ENCODE results near the gene ASB1.

ASB1 gene

GRCh38 chr2:238484522-238485452 is 58.1 kb downstream of the ASB1 start:
- Histone ChIP-seq H3K4me1 (ENCODE audit: control insufficient read depth, insufficient read depth, low read length) (no peaks in the 10 kb centered on the region), H3K36me3 (ENCODE audit: control insufficient read depth, insufficient read depth, low read length) (no peaks in the 10 kb centered on the region), H3K27me3 (ENCODE audit: control insufficient read depth, insufficient read depth, low read length) (no peaks in the 10 kb centered on the region), H3K9ac (ENCODE audit: low read depth, low read length) (no peak overlapping the region), H3K4me3 (ENCODE audit: low read depth, low read length) (no peak overlapping the region), H3K9me3 (ENCODE audit: control insufficient read depth, insufficient read depth, low read length) (no peaks in the 10 kb centered on the region)

DNA sequence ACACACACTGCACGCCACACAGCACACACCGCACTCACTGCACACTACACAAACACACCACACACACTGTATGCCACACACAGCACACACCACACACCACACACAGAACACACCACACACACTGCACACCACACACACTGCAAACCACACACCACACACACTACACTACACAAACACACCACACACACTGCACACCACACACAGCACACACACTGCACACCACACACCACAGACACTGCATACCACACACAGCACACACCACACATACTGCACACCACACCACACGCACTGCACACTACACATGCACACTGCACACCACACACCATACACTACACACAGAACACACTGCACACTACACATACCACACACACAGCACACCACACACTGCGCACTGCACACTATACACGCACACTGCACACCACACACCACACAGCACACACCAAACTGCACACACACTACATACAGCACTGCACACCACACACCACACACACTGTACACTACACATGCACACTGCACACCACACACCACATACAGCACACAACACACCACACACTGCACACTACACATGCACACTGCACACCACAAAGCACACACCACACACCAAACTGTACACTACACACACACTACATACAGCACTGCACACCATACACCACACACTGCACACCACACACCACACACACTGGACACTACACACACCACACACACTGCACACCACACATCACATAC is 59.6 kb downstream of the ASB1 start:
- H3K9ac ChIP-seq (ENCODE audit: low read depth, low read length) = no peak overlapping the region
- H3K36me3 ChIP-seq (ENCODE audit: control insufficient read depth, insufficient read depth, low read length) = no peaks in the 10 kb centered on the region
- no peaks in the 10 kb centered on the region for H3K27me3 ChIP-seq (ENCODE audit: control insufficient read depth, insufficient read depth, low read length)
- H3K4me3 ChIP-seq (ENCODE audit: low read depth, low read length) = no peak overlapping the region
- H3K4me1 ChIP-seq (ENCODE audit: control insufficient read depth, insufficient read depth, low read length) = no peaks in the 10 kb centered on the region
- no peaks in the 10 kb centered on the region for H3K9me3 ChIP-seq (ENCODE audit: control insufficient read depth, insufficient read depth, low read length)

DNA sequence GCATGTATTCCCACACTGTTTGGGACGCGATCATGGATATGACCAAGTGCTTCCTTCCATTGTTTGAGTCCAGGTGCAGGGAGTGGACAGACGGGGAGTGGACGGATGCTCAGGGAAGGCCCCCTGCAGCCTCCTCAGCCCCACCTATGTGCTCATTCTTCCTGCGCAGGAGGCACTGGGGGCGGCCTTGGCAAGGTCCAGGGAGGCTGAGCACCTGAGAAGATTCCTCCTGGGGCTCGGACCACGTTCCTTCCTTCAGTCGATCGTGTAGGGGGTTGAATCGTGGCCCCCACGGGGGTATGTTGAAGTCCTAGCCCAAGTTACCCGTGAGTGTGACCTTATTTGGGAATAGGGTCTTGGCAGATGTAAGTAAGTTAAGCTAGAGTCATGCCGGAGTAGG is 60.4 kb downstream of the ASB1 start:
- Histone ChIP-seq H3K9me3 (ENCODE audit: control insufficient read depth, insufficient read depth, low read length) (no peaks in the 10 kb centered on the region), H3K9ac (ENCODE audit: low read depth, low read length) (no peak overlapping the region), H3K27me3 (ENCODE audit: control insufficient read depth, insufficient read depth, low read length) (no peaks in the 10 kb centered on the region), H3K36me3 (ENCODE audit: control insufficient read depth, insufficient read depth, low read length) (no peaks in the 10 kb centered on the region), H3K4me1 (ENCODE audit: control insufficient read depth, insufficient read depth, low read length) (no peaks in the 10 kb centered on the region), H3K4me3 (ENCODE audit: low read depth, low read length) (no peak overlapping the region)

GRCh38 chr2:238487652-238488346 is 61.1 kb downstream of the ASB1 start:
- no peak overlapping the region for H3K4me3 ChIP-seq (ENCODE audit: low read depth, low read length)
- H3K27me3 ChIP-seq (ENCODE audit: control insufficient read depth, insufficient read depth, low read length) = no peaks in the 10 kb centered on the region
- no peaks in the 10 kb centered on the region for H3K9me3 ChIP-seq (ENCODE audit: control insufficient read depth, insufficient read depth, low read length)
- no peak overlapping the region for H3K9ac ChIP-seq (ENCODE audit: low read depth, low read length)
- no peaks in the 10 kb centered on the region for H3K4me1 ChIP-seq (ENCODE audit: control insufficient read depth, insufficient read depth, low read length)
- H3K36me3 ChIP-seq (ENCODE audit: control insufficient read depth, insufficient read depth, low read length) = no peaks in the 10 kb centered on the region

DNA sequence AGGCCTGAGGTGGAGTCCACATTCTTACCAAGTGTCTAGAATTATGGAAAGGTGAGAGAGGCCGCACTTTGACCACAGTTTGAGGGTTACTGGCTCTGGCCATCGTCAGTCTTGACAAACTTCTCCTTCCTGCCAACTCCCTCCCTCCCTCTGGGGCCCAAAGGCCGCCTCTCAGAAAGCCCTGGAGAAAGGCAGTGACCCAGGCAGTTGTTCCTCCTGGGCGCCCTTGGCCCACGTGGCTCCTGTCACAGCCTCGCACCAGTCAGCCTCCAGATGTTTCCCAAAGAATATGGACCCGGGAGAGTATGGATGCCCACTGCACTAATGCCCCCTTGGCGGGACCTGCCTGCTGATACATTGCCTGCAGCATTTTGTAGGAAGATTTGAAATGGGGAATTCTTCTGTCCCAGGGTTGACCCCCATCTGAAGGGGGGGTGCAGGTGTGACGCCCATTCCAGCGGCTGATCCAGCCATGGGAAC is 61.7 kb downstream of the ASB1 start:
- no peaks in the 10 kb centered on the region for H3K4me1 ChIP-seq (ENCODE audit: control insufficient read depth, insufficient read depth, low read length)
- H3K9ac ChIP-seq (ENCODE audit: low read depth, low read length) = no peak overlapping the region

GRCh38 chr2:238489431-238489830 is 62.7 kb downstream of the ASB1 start:
- Histone ChIP-seq H3K27me3 (ENCODE audit: control insufficient read depth, insufficient read depth, low read length) (no peaks in the 10 kb centered on the region), H3K36me3 (ENCODE audit: control insufficient read depth, insufficient read depth, low read length) (no peaks in the 10 kb centered on the region), H3K9ac (ENCODE audit: low read depth, low read length) (no peak overlapping the region), H3K9me3 (ENCODE audit: control insufficient read depth, insufficient read depth, low read length) (no peaks in the 10 kb centered on the region), H3K4me3 (ENCODE audit: low read depth, low read length) (no peak overlapping the region), H3K4me1 (ENCODE audit: control insufficient read depth, insufficient read depth, low read length) (no peaks in the 10 kb centered on the region)

More for the DNA sequence above, 61.7 kb downstream of the ASB1 start:
- Histone ChIP-seq H3K27me3 (ENCODE audit: control insufficient read depth, insufficient read depth, low read length) (no peaks in the 10 kb centered on the region), H3K9me3 (ENCODE audit: control insufficient read depth, insufficient read depth, low read length) (no peaks in the 10 kb centered on the region), H3K4me3 (ENCODE audit: low read depth, low read length) (no peak overlapping the region), H3K36me3 (ENCODE audit: control insufficient read depth, insufficient read depth, low read length) (no peaks in the 10 kb centered on the region)

- Histone ChIP-seq H3K27me3 (ENCODE audit: control insufficient read depth, insufficient read depth, low read length) (no peaks in the 10 kb centered on the region), H3K4me3 (ENCODE audit: low read depth, low read length) (no peak overlapping the region), H3K4me1 (ENCODE audit: control insufficient read depth, insufficient read depth, low read length) (no peaks in the 10 kb centered on the region), H3K36me3 (ENCODE audit: control insufficient read depth, insufficient read depth, low read length) (no peaks in the 10 kb centered on the region), H3K9ac (ENCODE audit: low read depth, low read length) (no peak overlapping the region), H3K9me3 (ENCODE audit: control insufficient read depth, insufficient read depth, low read length) (no peaks in the 10 kb centered on the region)
These were observed 63.2 kb downstream of the ASB1 start for GRCh38 chr2:238489896-238490295.

DNA sequence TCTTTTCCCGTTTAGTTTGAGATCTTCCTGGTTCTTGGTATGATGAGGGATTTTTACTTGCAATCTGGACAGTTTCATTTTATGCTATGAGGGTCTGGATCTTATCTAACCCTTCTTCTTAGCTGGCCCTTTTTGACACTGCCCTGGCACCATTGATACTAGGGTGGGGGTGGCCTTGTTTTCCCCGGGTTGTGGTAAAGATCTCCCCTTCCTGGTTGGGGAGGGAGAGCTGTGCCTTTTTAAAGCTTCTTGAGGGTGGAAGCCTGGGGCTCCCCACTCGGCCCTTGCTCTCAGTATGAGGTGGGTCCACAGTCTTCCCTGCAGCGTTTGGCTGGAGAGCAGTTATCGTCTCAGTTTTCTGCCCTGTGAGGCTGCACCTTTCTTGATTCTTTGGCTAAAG is 66.1 kb downstream of the ASB1 start:
- Histone ChIP-seq H3K9ac (ENCODE audit: low read depth, low read length) (no peak overlapping the region), H3K36me3 (ENCODE audit: control insufficient read depth, insufficient read depth, low read length) (no peaks in the 10 kb centered on the region), H3K27me3 (ENCODE audit: control insufficient read depth, insufficient read depth, low read length) (no peaks in the 10 kb centered on the region), H3K4me3 (ENCODE audit: low read depth, low read length) (no peak overlapping the region), H3K4me1 (ENCODE audit: control insufficient read depth, insufficient read depth, low read length) (no peaks in the 10 kb centered on the region), H3K9me3 (ENCODE audit: control insufficient read depth, insufficient read depth, low read length) (no peaks in the 10 kb centered on the region)

- H3K36me3 ChIP-seq (ENCODE audit: control insufficient read depth, insufficient read depth, low read length) = no peaks in the 10 kb centered on the region
- no peak overlapping the region for H3K9ac ChIP-seq (ENCODE audit: low read depth, low read length)
- H3K4me1 ChIP-seq (ENCODE audit: control insufficient read depth, insufficient read depth, low read length) = no peaks in the 10 kb centered on the region
- no peak overlapping the region for H3K4me3 ChIP-seq (ENCODE audit: low read depth, low read length)
- H3K27me3 ChIP-seq (ENCODE audit: control insufficient read depth, insufficient read depth, low read length) = no peaks in the 10 kb centered on the region
- H3K9me3 ChIP-seq (ENCODE audit: control insufficient read depth, insufficient read depth, low read length) = no peaks in the 10 kb centered on the region
These were observed 66.7 kb downstream of the ASB1 start for GRCh38 chr2:238493411-238493810.

- no peaks in the 10 kb centered on the region for H3K4me1 ChIP-seq (ENCODE audit: control insufficient read depth, insufficient read depth, low read length)
- H3K9ac ChIP-seq (ENCODE audit: low read depth, low read length) = no peak overlapping the region
- no peaks in the 10 kb centered on the region for H3K27me3 ChIP-seq (ENCODE audit: control insufficient read depth, insufficient read depth, low read length)
- no peak overlapping the region for H3K4me3 ChIP-seq (ENCODE audit: low read depth, low read length)
- no peaks in the 10 kb centered on the region for H3K9me3 ChIP-seq (ENCODE audit: control insufficient read depth, insufficient read depth, low read length)
- no peaks in the 10 kb centered on the region for H3K36me3 ChIP-seq (ENCODE audit: control insufficient read depth, insufficient read depth, low read length)
These were observed 67.3 kb downstream of the ASB1 start for GRCh38 chr2:238493880-238494572.

GRCh38 chr2:238494573-238494961 is 67.8 kb downstream of the ASB1 start:
- no peaks in the 10 kb centered on the region for H3K27me3 ChIP-seq (ENCODE audit: control insufficient read depth, insufficient read depth, low read length)
- H3K4me1 ChIP-seq (ENCODE audit: control insufficient read depth, insufficient read depth, low read length) = no peaks in the 10 kb centered on the region
- H3K4me3 ChIP-seq (ENCODE audit: low read depth, low read length) = no peak overlapping the region
- H3K9me3 ChIP-seq (ENCODE audit: control insufficient read depth, insufficient read depth, low read length) = no peaks in the 10 kb centered on the region
- H3K9ac ChIP-seq (ENCODE audit: low read depth, low read length) = no peak overlapping the region
- H3K36me3 ChIP-seq (ENCODE audit: control insufficient read depth, insufficient read depth, low read length) = no peaks in the 10 kb centered on the region

Data from iPS-15b (cell line).